ENCODE data around the gene CELA2B.

Gene CELA2B

DNA sequence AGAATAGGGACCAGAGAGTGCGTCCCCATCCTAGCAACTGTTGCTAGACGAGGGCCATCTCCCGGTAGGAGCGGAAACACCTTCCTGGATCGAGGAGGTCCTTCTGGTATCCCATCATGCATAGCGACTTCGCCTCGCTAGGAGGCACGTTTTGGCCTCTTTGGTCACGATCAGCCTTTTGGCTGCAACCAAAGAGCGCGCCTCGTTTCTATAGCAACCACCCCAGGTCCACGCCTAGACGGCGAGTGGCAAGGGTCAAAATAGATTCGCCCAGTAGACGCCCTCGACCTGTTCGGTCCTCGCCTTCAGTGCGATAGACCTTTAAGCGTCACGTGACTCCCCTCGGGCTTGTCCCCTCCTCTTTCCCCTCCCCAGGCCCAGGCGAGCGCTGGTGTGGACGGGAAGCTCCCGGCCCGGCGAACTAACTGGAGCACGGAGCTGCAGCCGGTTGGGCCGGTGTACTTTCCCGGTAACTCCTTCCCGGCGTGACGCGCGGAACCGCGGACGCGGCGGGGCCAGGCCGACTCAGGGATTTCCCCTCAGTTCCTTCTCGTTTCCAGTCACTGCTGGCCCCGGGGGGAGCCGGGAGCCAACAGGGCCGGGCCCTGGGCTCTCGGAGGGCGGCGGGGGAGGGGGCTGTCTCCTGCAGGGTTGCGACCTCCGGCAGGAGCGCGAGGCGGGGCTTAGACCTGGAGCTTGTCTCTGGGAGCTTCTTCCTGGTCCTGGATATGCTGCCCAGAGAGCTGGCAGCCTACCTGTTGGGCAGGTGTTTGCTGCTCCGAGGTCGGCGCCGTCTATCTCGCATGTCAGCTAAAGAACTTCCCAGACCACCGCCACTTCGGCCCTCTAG, 50.8 kb downstream of the CELA2B start, which contains the start of gene DNAJC16:
TSS of gene DNAJC16 (plus strand) at position 359 of the 850 bp plus-strand sequence. CDS start 2,258 bp downstream, outside the sequence.
- DNase-seq: peak; percentile 100

DNA sequence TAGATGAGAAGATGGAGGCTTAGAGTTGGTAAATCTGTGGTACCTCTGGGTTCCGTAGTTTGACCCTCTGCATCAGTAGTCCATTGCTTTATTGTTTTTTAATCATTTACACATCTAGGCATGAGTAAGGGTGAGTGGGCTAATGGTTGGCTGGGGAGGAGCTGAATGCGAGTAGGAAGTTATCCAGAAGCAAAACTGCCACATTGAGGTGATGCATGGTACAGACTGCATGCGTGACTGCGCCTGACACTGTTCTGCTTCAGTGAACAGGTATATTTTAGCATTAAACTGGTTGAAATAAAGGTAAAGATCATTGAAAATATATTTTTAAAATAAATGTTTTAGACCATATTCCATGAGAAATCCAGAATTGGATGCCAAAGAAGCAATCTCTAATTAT, 55.1 kb downstream of the CELA2B start:
- no peak for DNase-seq

GRCh38 chr1:15531682-15532081, 55.8 kb downstream of the CELA2B start:
- no peak for DNase-seq

DNA sequence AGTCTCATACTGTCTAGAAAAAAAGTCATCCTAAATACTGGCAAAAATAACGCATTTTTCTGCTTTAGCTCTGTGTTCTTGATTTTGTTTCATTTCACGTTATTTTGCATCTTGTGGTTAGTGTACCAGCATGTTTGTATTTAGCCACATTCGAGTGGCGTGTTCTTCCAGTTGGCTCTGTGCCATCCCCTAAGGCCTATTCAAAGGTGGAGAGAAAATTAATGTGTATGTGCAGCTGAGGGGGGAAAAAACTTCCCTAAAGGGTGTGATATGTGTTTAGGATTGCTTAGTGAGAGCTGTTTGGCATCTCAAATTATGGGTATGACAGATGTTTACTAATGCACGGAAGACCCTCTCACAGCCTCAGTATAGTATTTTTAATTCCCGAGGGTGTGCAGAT, 62.9 kb downstream of the CELA2B start:
- peak; percentile 37 for DNase-seq

DNA sequence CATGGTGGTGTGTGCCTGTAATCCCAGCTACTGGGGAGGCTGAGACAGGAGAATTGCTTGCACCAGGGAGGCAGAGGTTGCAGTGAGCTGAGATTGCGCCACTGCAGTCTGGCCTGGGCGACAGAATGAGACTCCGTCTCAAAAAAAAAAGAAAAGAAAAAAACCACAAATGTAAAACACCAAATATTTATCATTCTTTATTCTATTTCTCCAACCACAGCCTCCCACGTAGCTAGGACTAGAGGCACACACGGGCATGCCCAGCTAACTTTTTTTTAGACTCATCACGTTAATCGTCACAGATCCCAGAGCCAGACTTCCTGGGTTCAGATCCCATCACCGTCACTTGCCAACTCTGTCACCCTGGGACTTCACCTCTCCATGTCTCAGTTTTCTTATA, 64.3 kb downstream of the CELA2B start:
- no peak for DNase-seq

Data from eye (tissue), 1 donor.